Measurements from ENCODE around the gene PRKN. TPM values are rescaled to one million over a fixed set of nuclear protein-coding genes. Genes with fewer than 3 reads are reported as not detected.

The PRKN gene
- total RNA-seq, 1 experiment from 2014 or later: not detected

DNA sequence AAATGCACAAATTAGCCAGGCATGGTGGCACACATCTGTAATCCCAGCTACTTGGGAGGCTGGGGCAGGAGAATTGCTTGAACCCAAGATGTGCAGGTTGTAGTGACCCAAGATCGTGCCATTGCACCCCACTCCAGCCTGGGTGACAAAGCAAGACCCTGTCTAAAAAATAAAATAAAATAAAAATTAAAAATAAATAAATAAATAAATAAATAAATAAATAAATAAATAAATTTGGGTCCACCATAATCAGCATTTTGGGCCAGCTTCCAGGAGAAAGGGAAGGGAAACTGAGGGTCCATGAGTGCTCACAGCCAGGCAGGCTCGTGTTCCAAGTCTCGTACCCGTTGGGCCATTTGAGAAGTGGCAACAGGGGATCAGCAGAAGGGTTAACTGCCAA is 1322.1 kb downstream of the PRKN start:
- Histone ChIP-seq H3F3A (ENCODE audit: insufficient read depth, low read depth) (no peaks in the 10 kb centered on the region), H3K4me1 (replicated peaks; ENCODE audit: insufficient read depth) (no peaks in the 10 kb centered on the region), H3K27ac (no peak overlapping the region), H4K20me1 (ENCODE audit: insufficient read depth) (no peaks in the 10 kb centered on the region), H3K4me2 (no peak overlapping the region), H2AFZ (no peak overlapping the region), H3K9me2 (ENCODE audit: insufficient read depth) (no peaks in the 10 kb centered on the region), H3K9me3 (ENCODE audit: insufficient read depth, low read depth) (no peaks in the 10 kb centered on the region), H3K27me3 (ENCODE audit: insufficient read depth, low read depth) (peaks cover 7% of the 10 kb centered on the region; the same call in 1 of the 2 replicates), H3K79me2 (ENCODE audit: low read depth) (no peaks in the 10 kb centered on the region), H3K4me3 (no peak overlapping the region), H3K36me3 (ENCODE audit: low read depth) (no peaks in the 10 kb centered on the region)
- BruUV-seq (replicated peaks): no TSS peak
- no peak for DNase-seq
- intact Hi-C loops (cut with micrococcal nuclease; ENCODE audit: unreplicated experiment): no loop called here
- TF ChIP-seq, protein P1, sequence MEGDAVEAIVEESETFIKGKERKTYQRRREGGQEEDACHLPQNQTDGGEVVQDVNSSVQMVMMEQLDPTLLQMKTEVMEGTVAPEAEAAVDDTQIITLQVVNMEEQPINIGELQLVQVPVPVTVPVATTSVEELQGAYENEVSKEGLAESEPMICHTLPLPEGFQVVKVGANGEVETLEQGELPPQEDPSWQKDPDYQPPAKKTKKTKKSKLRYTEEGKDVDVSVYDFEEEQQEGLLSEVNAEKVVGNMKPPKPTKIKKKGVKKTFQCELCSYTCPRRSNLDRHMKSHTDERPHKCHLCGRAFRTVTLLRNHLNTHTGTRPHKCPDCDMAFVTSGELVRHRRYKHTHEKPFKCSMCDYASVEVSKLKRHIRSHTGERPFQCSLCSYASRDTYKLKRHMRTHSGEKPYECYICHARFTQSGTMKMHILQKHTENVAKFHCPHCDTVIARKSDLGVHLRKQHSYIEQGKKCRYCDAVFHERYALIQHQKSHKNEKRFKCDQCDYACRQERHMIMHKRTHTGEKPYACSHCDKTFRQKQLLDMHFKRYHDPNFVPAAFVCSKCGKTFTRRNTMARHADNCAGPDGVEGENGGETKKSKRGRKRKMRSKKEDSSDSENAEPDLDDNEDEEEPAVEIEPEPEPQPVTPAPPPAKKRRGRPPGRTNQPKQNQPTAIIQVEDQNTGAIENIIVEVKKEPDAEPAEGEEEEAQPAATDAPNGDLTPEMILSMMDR (conservative IDR thresholded peaks at IDR 0.05): no peak
- TF ChIP-seq EZH2 (IDR thresholded peaks at IDR 0.05; ENCODE audit: low read depth): no peak
- POLR2A ChIA-PET (ENCODE audit: unreplicated experiment): no interaction called here
- CTCF ChIA-PET: no interaction called here

DNA sequence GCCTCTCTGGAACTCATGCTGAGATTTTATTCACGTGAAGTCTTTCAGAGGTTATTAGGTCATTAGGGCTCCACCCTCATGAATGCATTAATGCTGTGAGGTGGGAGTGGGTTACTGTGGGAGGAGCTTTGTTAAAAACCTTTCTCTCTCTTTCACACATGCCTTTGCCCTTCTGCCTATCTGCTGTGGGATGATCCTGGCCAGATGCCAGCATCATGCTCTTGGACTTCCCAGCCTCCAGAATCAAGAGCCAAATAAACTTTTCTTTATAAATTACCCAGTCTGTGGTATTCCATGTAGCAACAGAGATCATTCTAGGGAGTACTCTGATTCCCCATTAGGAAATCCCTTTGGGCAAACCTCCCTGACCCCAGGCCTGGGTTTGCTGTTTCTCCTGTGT is 1323.8 kb downstream of the PRKN start:
- DNase-seq: no peak
- ChIA-PET CTCF (no interaction called here), POLR2A (ENCODE audit: unreplicated experiment) (no interaction called here)
- intact Hi-C loops (cut with micrococcal nuclease; ENCODE audit: unreplicated experiment): no loop called here
- Histone ChIP-seq H3K79me2 (ENCODE audit: low read depth) (no peaks in the 10 kb centered on the region), H3F3A (ENCODE audit: insufficient read depth, low read depth) (no peaks in the 10 kb centered on the region), H3K27me3 (ENCODE audit: insufficient read depth, low read depth) (peaks cover 12% of the 10 kb centered on the region; the same call in 1 of the 2 replicates), H3K4me2 (no peak overlapping the region), H2AFZ (no peak overlapping the region), H3K9me3 (ENCODE audit: insufficient read depth, low read depth) (no peaks in the 10 kb centered on the region), H3K27ac (no peak overlapping the region), H4K20me1 (ENCODE audit: insufficient read depth) (no peaks in the 10 kb centered on the region), H3K36me3 (ENCODE audit: low read depth) (no peaks in the 10 kb centered on the region), H3K4me3 (no peak overlapping the region), H3K4me1 (replicated peaks; ENCODE audit: insufficient read depth) (no peaks in the 10 kb centered on the region), H3K9me2 (ENCODE audit: insufficient read depth) (no peaks in the 10 kb centered on the region)
- no peak for TF ChIP-seq EZH2 (IDR thresholded peaks at IDR 0.05; ENCODE audit: low read depth)
- TF ChIP-seq, protein P1 (conservative IDR thresholded peaks at IDR 0.05): no peak
- BruUV-seq (replicated peaks): no TSS peak

GRCh38 chr6:161401587-161402309 is 1325.8 kb downstream of the PRKN start:
- Histone ChIP-seq H3K4me1 (replicated peaks; ENCODE audit: insufficient read depth) (no peaks in the 10 kb centered on the region), H3F3A (ENCODE audit: insufficient read depth, low read depth) (no peaks in the 10 kb centered on the region), H3K9me3 (ENCODE audit: insufficient read depth, low read depth) (no peaks in the 10 kb centered on the region), H3K27me3 (ENCODE audit: insufficient read depth, low read depth) (peaks cover 12% of the 10 kb centered on the region; the same call in 1 of the 2 replicates), H3K79me2 (ENCODE audit: low read depth) (no peaks in the 10 kb centered on the region), H3K36me3 (ENCODE audit: low read depth) (no peaks in the 10 kb centered on the region), H3K4me3 (no peak overlapping the region), H2AFZ (no peak overlapping the region), H3K4me2 (no peak overlapping the region), H4K20me1 (ENCODE audit: insufficient read depth) (no peaks in the 10 kb centered on the region), H3K27ac (no peak overlapping the region), H3K9me2 (ENCODE audit: insufficient read depth) (no peaks in the 10 kb centered on the region)
- POLR2A ChIA-PET (ENCODE audit: unreplicated experiment): no interaction called here
- CTCF ChIA-PET: no interaction called here
- TF ChIP-seq EZH2 (IDR thresholded peaks at IDR 0.05; ENCODE audit: low read depth): no peak
- TF ChIP-seq, protein P1 (conservative IDR thresholded peaks at IDR 0.05): no peak
- intact Hi-C loops (cut with micrococcal nuclease; ENCODE audit: unreplicated experiment): no loop called here
- no TSS peak for BruUV-seq (replicated peaks)
- no peak for DNase-seq
